Right lung (tissue), 5 donors: ENCODE measurements around the gene IFITM1. TPM values are rescaled to one million over a fixed set of nuclear protein-coding genes. Genes with fewer than 3 reads are reported as not detected.
A peak's percentile ranks its signal among the peaks of the same experiment; 100 is the strongest.
"Not testable (repeated sequence)": the region's sequence is repeated elsewhere in the genome, so short reads cannot be mapped to it uniquely, and the experiment has no call there.

Source experiments
- DNase-seq, 2 donors: peaks; one replicate each; pipeline ENCODE4 v3.0.0-alpha.2; 2013
- polyA plus RNA-seq, 5 donors: library from polyadenylated mRNA; unstranded; fragments of 120-200 nt; gene quantifications; one replicate each; pipeline versions ENCODE4 v1.2.1 to v1.2.3, GENCODE V29; 2013; ENCODE audit warnings: inconsistent platforms in 1 of 5, low replicate concordance in 1 of 5; ENCODE audit not compliant: insufficient read length in 5 of 5, insufficient read depth in 1 of 5

The IFITM1 gene
- polyA plus RNA-seq, 5 donors, result 9.3 to 14.1 (median 13.2) TPM

- DNase-seq, result not testable (repeated sequence)
Measured at GRCh38 chr11:324593-325517, 11.0 kb downstream of the IFITM1 start.

GRCh38 chr11:325796-326591, 12.2 kb downstream of the IFITM1 start:
- no peak for DNase-seq

GRCh38 chr11:326592-326841, 12.7 kb downstream of the IFITM1 start:
- DNase-seq, result no peak

DNA sequence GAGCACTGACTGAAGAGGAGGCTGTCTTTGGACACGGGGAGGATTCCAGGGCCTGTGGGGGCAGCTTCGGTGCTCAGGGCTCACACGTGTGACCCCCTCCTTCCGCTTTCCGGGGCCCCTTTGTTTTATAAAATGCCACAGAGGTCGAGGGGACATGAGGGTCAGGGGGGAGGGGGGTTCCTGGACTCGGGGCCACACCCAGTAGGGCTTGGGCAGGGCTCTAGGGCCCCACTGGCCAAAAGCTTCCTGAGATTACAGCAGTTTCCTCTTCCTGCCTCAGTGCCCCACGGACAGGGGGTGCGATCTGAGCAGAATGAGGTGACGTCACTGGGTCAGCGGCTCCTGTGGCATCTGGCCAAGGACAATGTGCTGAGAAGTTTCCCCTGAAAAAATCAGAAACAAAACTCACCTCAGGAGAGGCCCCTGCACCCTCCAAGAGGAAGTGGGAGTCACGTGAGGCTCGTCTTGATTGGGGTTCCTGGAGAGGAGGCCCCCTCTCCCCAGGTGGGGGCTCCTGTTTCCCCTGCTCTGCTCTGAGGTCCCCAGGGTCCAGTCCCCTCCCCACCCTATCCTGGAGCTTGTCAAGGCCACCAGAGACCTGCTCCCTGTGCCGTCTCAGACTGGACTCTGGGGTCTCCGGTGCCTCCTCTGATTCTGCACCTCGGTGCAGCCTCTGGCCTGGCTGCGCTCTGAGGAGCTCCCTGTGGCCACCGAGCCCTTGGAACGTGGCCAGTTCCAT, 13.2 kb downstream of the IFITM1 start:
- peak in 1 of 2 donors; percentile 62 for DNase-seq

DNA sequence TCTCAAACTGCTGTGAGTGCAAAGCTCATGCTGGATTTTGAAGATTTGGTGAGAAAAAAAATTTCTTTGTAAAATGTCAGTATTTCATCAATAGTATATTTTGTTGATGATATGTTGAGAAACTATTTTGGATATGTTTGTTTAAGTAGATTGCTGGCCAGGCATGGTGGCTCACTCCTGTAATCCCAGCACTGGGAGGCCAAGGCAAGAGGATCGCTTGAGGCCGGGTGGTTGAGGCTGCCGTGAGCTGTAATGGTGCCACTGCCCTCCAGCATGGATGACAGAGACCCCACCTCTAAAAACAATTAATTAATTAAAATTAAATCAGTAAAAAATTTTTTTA, 13.7 kb downstream of the IFITM1 start:
- no peak for DNase-seq

DNA sequence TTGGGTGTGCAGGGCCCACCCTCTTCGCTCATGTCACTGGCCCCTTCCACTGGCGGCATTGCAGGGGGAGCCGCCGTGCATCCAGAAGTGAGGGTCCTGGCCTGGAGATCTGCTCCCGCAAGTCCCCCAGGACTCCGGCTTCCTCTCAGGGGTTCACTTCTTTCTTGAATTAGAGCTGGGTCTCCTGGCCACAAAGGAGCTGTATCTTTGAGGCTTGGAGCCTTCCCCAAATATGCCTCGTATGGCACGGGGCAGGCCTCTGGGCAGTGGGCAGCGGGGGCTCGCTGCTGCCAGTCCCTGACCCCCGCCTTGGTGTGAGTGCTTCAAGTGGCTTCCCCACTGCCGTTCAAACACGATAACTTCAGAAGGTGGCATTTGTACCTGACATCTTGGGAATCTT, 14.2 kb downstream of the IFITM1 start:
- DNase-seq, result no peak

DNA sequence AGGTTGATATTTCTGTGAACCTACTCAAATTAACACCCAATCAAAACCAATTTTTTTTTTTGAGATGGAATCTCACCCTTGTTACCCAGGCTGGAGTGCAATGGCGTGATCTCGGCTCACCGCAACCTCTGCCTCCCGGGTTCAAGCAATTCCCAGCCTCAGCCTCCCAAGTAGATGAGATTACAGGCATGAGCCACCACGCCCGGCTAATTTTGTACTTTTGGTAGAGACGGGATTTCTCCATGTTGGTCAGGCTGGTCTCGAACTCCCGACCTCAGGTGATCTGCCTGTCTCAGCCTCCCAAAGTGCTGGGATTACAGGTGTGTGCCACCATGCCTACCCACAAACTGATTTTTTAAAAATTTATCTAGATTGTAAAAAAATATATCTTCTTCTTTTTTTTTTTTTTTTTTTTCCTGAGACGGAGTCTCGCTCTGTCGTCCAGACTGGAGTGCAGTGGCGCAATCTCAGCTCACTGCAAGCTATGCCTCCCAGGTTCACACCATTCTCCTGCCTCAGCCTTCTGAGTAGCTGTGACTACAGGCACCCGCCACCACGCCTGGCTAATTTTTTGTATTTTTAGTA, 14.8 kb downstream of the IFITM1 start:
- not testable (repeated sequence) for DNase-seq

DNA sequence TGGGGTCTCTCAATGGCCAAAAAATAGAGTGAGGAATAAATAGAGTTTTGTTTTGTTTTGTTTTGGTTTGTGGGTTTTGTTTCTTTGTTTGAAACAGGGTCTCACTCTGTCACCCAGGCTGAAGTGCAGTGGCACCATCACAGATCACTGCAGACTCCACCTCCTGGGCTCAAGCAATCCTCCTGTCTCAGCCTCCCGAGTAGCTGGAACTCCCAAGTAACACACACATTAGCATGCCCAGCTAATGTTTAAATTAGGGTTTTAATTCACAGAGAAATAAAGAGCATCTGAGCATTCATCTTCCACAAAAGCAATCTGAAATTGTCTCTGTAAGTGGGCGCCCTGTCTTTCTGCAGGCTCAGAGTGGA, 16.0 kb downstream of the IFITM1 start:
- DNase-seq, result no peak

GRCh38 chr11:330307-330693, 16.5 kb downstream of the IFITM1 start:
- DNase-seq, result no peak

- no peak for DNase-seq
Measured at GRCh38 chr11:330694-331357, 17.0 kb downstream of the IFITM1 start.

- no peak for DNase-seq
Measured at GRCh38 chr11:331358-332060, 17.7 kb downstream of the IFITM1 start.

DNA sequence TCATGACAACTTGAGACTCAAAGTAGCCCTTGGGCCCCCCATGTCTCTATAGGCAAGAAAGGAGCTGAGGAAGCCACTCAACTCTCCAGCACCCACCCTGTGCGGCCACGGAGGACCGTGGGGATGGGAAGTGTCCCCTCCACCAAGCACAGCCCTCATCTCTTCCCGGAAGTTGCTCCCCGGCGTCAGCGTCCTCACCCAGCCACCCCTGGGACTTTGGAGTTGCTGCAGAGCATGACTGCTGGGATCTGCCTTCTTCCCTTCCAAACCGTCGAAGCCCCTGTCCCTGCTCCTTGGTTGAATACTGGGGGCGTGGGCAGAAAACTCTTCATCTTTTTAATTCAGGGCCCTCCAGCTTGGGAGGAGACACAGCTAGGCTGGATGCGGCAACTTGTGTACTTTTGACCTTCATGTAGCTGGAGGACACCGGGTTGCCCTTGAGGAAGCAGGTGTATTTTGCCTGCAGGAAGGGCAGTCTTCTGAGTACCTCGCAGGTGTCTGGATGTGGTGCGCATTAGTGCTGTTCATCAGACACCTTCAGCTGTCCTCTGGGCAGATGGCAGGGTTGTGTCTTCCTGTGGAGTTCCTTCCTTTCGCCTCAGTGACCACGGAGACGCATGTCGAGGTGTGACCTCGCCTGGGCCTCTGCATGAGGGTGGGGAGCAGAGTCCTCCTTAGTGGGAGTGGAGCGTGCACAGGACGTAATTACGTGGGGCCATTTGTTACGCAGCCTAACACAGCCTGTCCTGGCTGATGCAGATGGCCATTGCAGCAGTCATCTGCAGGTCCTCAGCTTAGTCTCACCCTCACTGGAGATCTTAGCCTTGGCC, 19.0 kb downstream of the IFITM1 start:
- DNase-seq, result no peak

DNA sequence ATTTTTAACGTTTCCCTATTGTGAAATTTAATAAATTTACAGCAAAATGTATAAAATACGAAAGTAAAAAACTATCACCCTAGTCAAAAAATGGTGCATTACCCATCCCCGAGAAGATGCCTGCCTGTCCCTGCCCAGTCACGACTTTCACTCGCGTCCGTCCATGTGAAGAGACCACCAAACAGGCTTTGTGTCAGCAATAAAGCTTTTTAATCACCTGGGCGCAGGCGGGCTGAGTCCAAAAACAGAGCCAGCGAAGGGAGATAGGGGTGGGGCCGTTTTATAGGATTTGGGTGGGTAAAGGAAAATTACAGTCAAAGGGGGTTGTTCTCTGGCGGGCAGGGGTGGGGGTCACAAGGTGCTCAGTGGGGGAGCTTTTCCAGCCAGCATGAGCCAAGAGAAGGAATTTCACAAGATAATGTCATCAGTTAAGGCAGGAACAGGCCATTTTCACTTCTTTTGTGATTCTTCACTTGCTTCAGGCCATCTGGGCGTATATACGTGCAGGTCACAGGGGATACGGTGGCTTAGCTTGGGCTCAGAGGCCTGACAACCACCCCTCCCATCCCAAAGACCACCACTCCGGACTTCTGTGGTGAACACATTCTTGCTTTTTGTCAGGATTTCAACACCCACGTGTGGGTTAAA, 19.9 kb downstream of the IFITM1 start:
- DNase-seq, result not testable (repeated sequence)

DNA sequence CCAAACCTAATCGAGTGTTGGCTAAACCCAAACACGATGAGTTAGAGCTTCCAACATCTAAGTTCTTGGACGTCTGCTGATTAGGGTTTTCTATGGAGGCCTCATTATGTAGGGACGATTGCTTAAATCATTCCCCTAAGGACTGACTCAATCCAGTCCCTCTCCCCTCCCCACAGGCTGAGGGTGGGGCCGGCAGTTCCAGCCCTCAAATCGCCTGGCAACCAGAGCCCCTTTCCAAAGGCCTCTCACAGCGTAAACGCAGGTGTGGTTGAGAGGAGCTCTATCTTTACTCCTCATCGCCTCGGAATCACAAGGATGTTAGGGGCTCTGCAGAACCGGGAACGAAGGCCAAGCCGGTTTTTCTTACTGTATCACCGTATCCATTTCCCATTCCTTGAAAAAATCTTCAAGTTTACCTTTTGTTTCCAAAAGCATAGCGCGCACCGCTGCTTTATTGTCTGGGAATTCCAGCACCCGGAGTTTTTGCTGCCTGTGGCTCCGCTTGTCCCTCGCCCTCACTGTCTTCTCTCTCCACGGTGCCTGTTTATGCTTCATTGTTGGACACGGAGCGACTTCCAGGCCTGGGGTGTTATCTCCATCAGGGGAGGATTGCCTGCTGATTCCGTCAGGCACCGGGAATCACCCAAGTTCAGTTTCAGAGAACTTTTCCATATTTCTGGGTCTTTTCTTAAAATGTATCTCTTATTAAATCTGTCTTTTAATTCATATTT, 20.6 kb downstream of the IFITM1 start:
- DNase-seq, result peak in 1 of 2 donors; percentile 40

- DNase-seq, result peak in 1 of 2 donors; percentile 66
Measured at GRCh38 chr11:335779-336658, 22.2 kb downstream of the IFITM1 start.

GRCh38 chr11:336659-337198, 22.9 kb downstream of the IFITM1 start:
- DNase-seq, result no peak

- DNase-seq, result no peak
Measured at GRCh38 chr11:337711-338110, 23.9 kb downstream of the IFITM1 start.
